A673 (cell line): ENCODE measurements around the gene SLC22A7. TPM values are rescaled to one million over a fixed set of nuclear protein-coding genes. Genes with fewer than 3 reads are reported as not detected.

Experiments used
- BruUV-seq: library from RNA; stranded (reverse); fragments of 400-500 nt; replicated peaks from 2 replicates; lab custom pipeline; 2021; lab: Mats Ljungman, UMichigan
- CTCF ChIA-PET: fragments of 300-600 bp; sonication (Branson Sonifier 250); formaldehyde crosslinking; loops from one replicate; lab custom pipeline; 2022; ENCODE audit warnings: antibody characterized with exemption; lab: Charles Lee
- POLR2A ChIA-PET: fragments of 300-600 bp; sonication (Branson Sonifier 250); formaldehyde crosslinking; loops from one replicate; lab custom pipeline; 2022; ENCODE audit warnings: antibody characterized with exemption; ENCODE audit not compliant: low non-redundant PET; lab: Charles Lee
- DNase-seq: peaks from one replicate; pipeline ENCODE4 v3.0.0-alpha.2; 2015; ENCODE audit warnings: low spot score
- H3K27ac ChIP-seq: fragments of 200-600 bp; sonication (generic); 2 replicates; pipeline ENCODE4 v1.5.1; 2016; ENCODE audit warnings: mixed run types, low read depth, mild to moderate bottlenecking, mixed read lengths, antibody characterized with exemption, low read length; ENCODE audit not compliant: poor library complexity, severe bottlenecking
- H3K27me3 ChIP-seq: fragments of 200-600 bp; sonication (generic); replicated peaks from 2 replicates; pipeline ENCODE4 v1.6.1; 2017; ENCODE audit warnings: mixed run types, low read depth, mild to moderate bottlenecking, mixed read lengths, antibody characterized with exemption, low read length; ENCODE audit not compliant: insufficient read depth, poor library complexity
- H3K36me3 ChIP-seq: fragments of 200-600 bp; sonication (generic); 2 replicates; pipeline ENCODE4 v1.6.1; 2016; ENCODE audit warnings: mixed run types, mild to moderate bottlenecking, mixed read lengths, antibody characterized with exemption, low read length; ENCODE audit not compliant: insufficient read depth, poor library complexity, severe bottlenecking
- H3K4me1 ChIP-seq: fragments of 200-600 bp; sonication (generic); 2 replicates; pipeline ENCODE4 v1.6.1; 2017; ENCODE audit warnings: mixed run types, mild to moderate bottlenecking, mixed read lengths, antibody characterized with exemption, low read length; ENCODE audit not compliant: insufficient read depth, poor library complexity, severe bottlenecking
- H3K4me3 ChIP-seq: fragments of 200-600 bp; sonication (generic); 2 replicates; pipeline ENCODE4 v1.5.1; 2016; ENCODE audit warnings: low read depth, mixed run types, mild to moderate bottlenecking, mixed read lengths, low read length; ENCODE audit not compliant: poor library complexity, severe bottlenecking
- H3K9me3 ChIP-seq: fragments of 200-600 bp; sonication (generic); 2 replicates; pipeline ENCODE4 v1.6.1; 2016; ENCODE audit warnings: mixed run types, low read depth, mild to moderate bottlenecking, mixed read lengths, antibody characterized with exemption, low read length; ENCODE audit not compliant: poor library complexity, severe bottlenecking
- CTCF ChIP-seq: fragments of 300-800, 200-600 bp; sonication (generic); conservative IDR thresholded peaks from 2 replicates; pipeline ENCODE4 v1.5.1; 2017; ENCODE audit warnings: low read depth, mild to moderate bottlenecking, antibody characterized with exemption, low read length, moderate library complexity, mixed read lengths
- EZH2 ChIP-seq: fragments of 200-600 bp; sonication (generic); IDR thresholded peaks from 2 replicates; pipeline ENCODE4 v1.6.1; 2017; ENCODE audit warnings: borderline replicate concordance, low read depth, mild to moderate bottlenecking, mixed read lengths, antibody characterized with exemption, low read length; ENCODE audit not compliant: poor library complexity, severe bottlenecking
- intact Hi-C: fragments of 100-400 bp; cut with micrococcal nuclease; formaldehyde crosslinking; loops from one replicate; pipeline ENCODE4 v1.10.0; 2022; ENCODE audit not compliant: unreplicated experiment
- total RNA-seq: library from RNA; stranded (reverse); gene quantifications from 2 replicates; pipeline ENCODE4 v1.2.3, GENCODE V29; 2021

SLC22A7 gene
- total RNA-seq, 1 experiment from 2014 or later: not detected

GRCh38 chr6:43292341-43292740 is 5.7 kb upstream of the SLC22A7 start:
- no peak for DNase-seq
- Histone ChIP-seq H3K27ac (no peak overlapping the region), H3K4me1 (no peaks in the 10 kb centered on the region), H3K9me3 (no peaks in the 10 kb centered on the region), H3K36me3 (no peaks in the 10 kb centered on the region), H3K27me3 (no peaks in the 10 kb centered on the region), H3K4me3 (no peak overlapping the region)
- intact Hi-C loops: no loop called here
- ChIA-PET POLR2A (no interaction called here), CTCF (no interaction called here)
- no TSS peak for BruUV-seq
- TF ChIP-seq CTCF (no peak), EZH2 (no peak)

DNA sequence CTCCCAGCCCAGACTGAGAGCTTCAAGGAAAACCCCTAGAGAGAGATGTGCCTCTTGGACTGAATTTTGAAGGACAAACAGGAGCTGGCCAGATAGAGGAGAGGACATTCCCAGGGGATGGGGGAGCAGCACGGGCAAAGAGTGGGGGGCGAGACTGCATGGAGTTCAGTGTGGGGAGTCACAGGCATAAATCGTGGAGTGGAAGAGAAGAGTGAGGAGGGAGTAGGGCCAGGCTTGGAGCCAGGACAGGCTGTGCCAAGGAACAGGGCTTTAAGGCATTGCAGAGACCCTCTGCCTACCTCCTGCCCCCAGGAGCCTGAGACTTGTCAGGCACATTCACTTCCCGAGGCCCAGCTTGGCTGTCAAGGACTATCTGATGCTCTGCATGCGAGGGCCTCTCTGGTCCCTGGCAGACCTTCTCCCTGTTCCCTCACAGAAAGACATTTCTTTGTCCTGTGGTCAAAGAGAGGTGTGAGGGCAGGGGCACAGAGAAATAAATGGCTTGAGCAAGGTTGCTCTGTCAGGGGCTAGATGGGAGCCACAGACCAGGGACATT is 5.2 kb upstream of the SLC22A7 start:
- POLR2A ChIA-PET: no interaction called here
- Histone ChIP-seq H3K4me3 (no peak overlapping the region), H3K27ac (no peak overlapping the region), H3K4me1 (no peaks in the 10 kb centered on the region), H3K36me3 (no peaks in the 10 kb centered on the region), H3K9me3 (no peaks in the 10 kb centered on the region), H3K27me3 (no peaks in the 10 kb centered on the region)
- no peak for TF ChIP-seq CTCF
- TF ChIP-seq EZH2: no peak
- no TSS peak for BruUV-seq
- no peak for DNase-seq
- intact Hi-C loops: no loop called here
- CTCF ChIA-PET: no interaction called here

DNA sequence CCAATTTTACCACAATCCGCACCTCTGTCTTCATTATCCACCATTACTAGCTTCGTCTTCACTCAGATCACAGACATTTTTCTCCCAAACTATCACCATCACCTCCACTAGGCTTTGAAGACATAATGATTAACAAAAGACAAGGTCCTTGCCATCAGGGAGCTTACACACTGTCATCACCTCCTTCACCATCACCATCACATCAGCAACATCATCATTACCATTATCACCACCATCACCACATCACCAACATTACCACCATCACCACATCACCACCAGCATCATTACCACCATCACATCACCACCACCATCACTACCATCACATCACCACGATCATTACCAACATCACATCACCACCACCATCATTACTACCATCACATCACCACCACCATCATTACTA is 4.4 kb upstream of the SLC22A7 start:
- Histone ChIP-seq H3K27ac (no peak overlapping the region), H3K4me3 (no peak overlapping the region), H3K9me3 (no peaks in the 10 kb centered on the region), H3K27me3 (no peaks in the 10 kb centered on the region), H3K4me1 (no peaks in the 10 kb centered on the region), H3K36me3 (no peaks in the 10 kb centered on the region)
- ChIA-PET POLR2A (no interaction called here), CTCF (no interaction called here)
- no TSS peak for BruUV-seq
- DNase-seq: no peak
- TF ChIP-seq CTCF (no peak), EZH2 (no peak)
- intact Hi-C loops: no loop called here
